Natural killer cell (primary cell): ENCODE measurements around the gene CNKSR3. TPM values are rescaled to one million over a fixed set of nuclear protein-coding genes. Genes with fewer than 3 reads are reported as not detected.

Experiments used
- ATAC-seq, 3 donors: fragments of 150-1000 bp in 2 of 3; fragments of 200-7000 bp in 1 of 3; cut with Tn5 transposase; 1 replicate in 1 of 3; 2 replicates in 2 of 3; pipeline ENCODE4 v1.10.0; 2021; ENCODE audit warnings: mild to moderate bottlenecking in 2 of 3, moderate library complexity in 2 of 3
- DNase-seq, 2 donors: peaks; one replicate each; pipeline versions ENCODE4 v3.0.0 to v3.0.0-alpha.2; 2013 to 2021; ENCODE audit warnings: mixed read lengths in 1 of 2
- H3K27ac ChIP-seq: one replicate; pipeline ENCODE4 v1.5.1; 2013; ENCODE audit warnings: mild to moderate bottlenecking, low read length
- H3K27me3 ChIP-seq: one replicate; pipeline ENCODE4 v1.6.1; 2013; ENCODE audit warnings: low read length; ENCODE audit not compliant: control insufficient read depth, insufficient read depth
- H3K36me3 ChIP-seq: one replicate; pipeline ENCODE4 v1.6.1; 2013; ENCODE audit warnings: low read length; ENCODE audit not compliant: control insufficient read depth, insufficient read depth
- H3K4me1 ChIP-seq: one replicate; pipeline ENCODE4 v1.6.1; 2013; ENCODE audit warnings: low read length; ENCODE audit not compliant: control insufficient read depth, insufficient read depth
- H3K4me3 ChIP-seq: one replicate; pipeline ENCODE4 v1.5.1; 2013; ENCODE audit warnings: low read length
- H3K9me3 ChIP-seq: one replicate; pipeline ENCODE4 v1.6.1; 2013; ENCODE audit warnings: low read length; ENCODE audit not compliant: control insufficient read depth, insufficient read depth
- H3K27ac Mint-ChIP-seq, 2 donors: one replicate each; pipeline ENCODE4 v1.8.0; 2022; ENCODE audit warnings: mild to moderate bottlenecking in 2 of 2, mixed read lengths in 2 of 2, moderate library complexity in 1 of 2
- H3K27me3 Mint-ChIP-seq, 2 donors: one replicate each; pipeline ENCODE4 v1.8.0; 2022; ENCODE audit warnings: low read depth in 2 of 2, mixed read lengths in 2 of 2
- H3K36me3 Mint-ChIP-seq: one replicate; pipeline ENCODE4 v1.8.0; 2022; ENCODE audit warnings: mixed read lengths
- H3K4me1 Mint-ChIP-seq, 2 donors: one replicate each; pipeline ENCODE4 v1.8.0; 2022; ENCODE audit warnings: mixed read lengths in 2 of 2
- H3K4me3 Mint-ChIP-seq: one replicate; pipeline ENCODE4 v1.8.0; 2022; ENCODE audit warnings: mild to moderate bottlenecking, moderate library complexity, mixed read lengths
- H3K9me3 Mint-ChIP-seq, 2 donors: one replicate each; pipeline ENCODE4 v1.8.0; 2022; ENCODE audit warnings: mixed read lengths in 2 of 2
- CTCF ChIP-seq: fragments of 200-600 bp; IDR thresholded peaks from one replicate; pipeline ENCODE4 v1.8.0; 2022; ENCODE audit warnings: antibody characterized with exemption
- WGBS: methylation state at CpG from one replicate; pipeline ENCODE4 v1.1.7; 2013; ENCODE audit warnings: missing lambda C conversion rate; ENCODE audit not compliant: insufficient coverage; 5-methylcytosine and 5-hydroxymethylcytosine counted together
- intact Hi-C: fragments of 100-400 bp; cut with micrococcal nuclease; formaldehyde crosslinking; loops from one replicate; pipeline ENCODE4 v1.14.2; 2022
- total RNA-seq, 4 donors: library from RNA; stranded (reverse); fragments of 120-200 nt in 1 of 4; gene quantifications; one replicate each; pipeline versions ENCODE4 v1.2.3 to v1.2.4, GENCODE V29; 2013 to 2022

CNKSR3 gene
- total RNA-seq, 3 donors from 2014 or later (not counting 1 experiment from before 2014, with no cell fraction given): 0.18 TPM; not detected in 2

- Histone ChIP-seq H3K27me3 (no peaks in the 10 kb centered on the region), H3K4me1 (no peaks in the 10 kb centered on the region), H3K9me3 (no peaks in the 10 kb centered on the region), H3K27ac (no peak overlapping the region), H3K4me3 (no peak overlapping the region), H3K36me3 (no peaks in the 10 kb centered on the region)
- no peak for TF ChIP-seq CTCF
- Mint-ChIP-seq H3K27ac (no peak overlapping the region), H3K36me3 (no peaks in the 10 kb centered on the region), H3K4me3 (no peak overlapping the region), H3K4me1 (peaks cover 5% of the 10 kb centered on the region in 2 donors), H3K9me3 (peaks cover 0 to 2% of the 10 kb centered on the region in 2 donors), H3K27me3 (peaks cover 0 to 4% of the 10 kb centered on the region in 2 donors)
- intact Hi-C loops: no loop called here
- WGBS: 0% methylated on average over 1 of the region's 1 CpG
- peak in 2 of 3 donors; percentile 29 to 72 for ATAC-seq
- DNase-seq: no peak
These were observed 16.5 kb upstream of the CNKSR3 start for GRCh38 chr6:154526996-154527395.

GRCh38 chr6:154522576-154522975 is 12.1 kb upstream of the CNKSR3 start:
- intact Hi-C loops: no loop called here
- no peak for DNase-seq

GRCh38 chr6:154521412-154521811 is 10.9 kb upstream of the CNKSR3 start:
- Mint-ChIP-seq H3K9me3 (no peaks in the 10 kb centered on the region), H3K4me1 (no peaks in the 10 kb centered on the region), H3K27me3 (peaks cover 2 to 5% of the 10 kb centered on the region in 2 donors), H3K36me3 (no peaks in the 10 kb centered on the region), H3K27ac (no peak overlapping the region), H3K4me3 (no peak overlapping the region)
- no peak for TF ChIP-seq CTCF
- no peak for DNase-seq
- ATAC-seq: no peak
- WGBS: 91% methylated on average over 7 of the region's 7 CpGs
- no peaks in the 10 kb centered on the region for H3K9me3 ChIP-seq
- no peaks in the 10 kb centered on the region for H3K36me3 ChIP-seq
- no peaks in the 10 kb centered on the region for H3K4me1 ChIP-seq
- H3K4me3 ChIP-seq: no peak overlapping the region
- intact Hi-C loops: no loop called here
- H3K27me3 ChIP-seq: no peaks in the 10 kb centered on the region
- no peak overlapping the region for H3K27ac ChIP-seq

More at GRCh38 chr6:154522576-154522975, 12.1 kb upstream of the CNKSR3 start:
- Mint-ChIP-seq H3K9me3 (no peaks in the 10 kb centered on the region), H3K27ac (no peak overlapping the region), H3K4me3 (no peak overlapping the region), H3K4me1 (peaks cover 5% of the 10 kb centered on the region in 2 donors), H3K36me3 (no peaks in the 10 kb centered on the region), H3K27me3 (peaks cover 2 to 5% of the 10 kb centered on the region in 2 donors)
- TF ChIP-seq CTCF: no peak
- no peaks in the 10 kb centered on the region for H3K4me1 ChIP-seq
- H3K9me3 ChIP-seq: no peaks in the 10 kb centered on the region
- no peaks in the 10 kb centered on the region for H3K27me3 ChIP-seq
- H3K36me3 ChIP-seq: no peaks in the 10 kb centered on the region
- H3K4me3 ChIP-seq: no peak overlapping the region
- H3K27ac ChIP-seq: no peak overlapping the region
- ATAC-seq: no peak
- 91% methylated on average over 3 of the region's 4 CpGs for WGBS

- no peak overlapping the region for H3K4me3 Mint-ChIP-seq
- no peaks in the 10 kb centered on the region for H3K36me3 ChIP-seq
- no peaks in the 10 kb centered on the region for H3K9me3 ChIP-seq
- DNase-seq (no peak), ATAC-seq (no peak)
- intact Hi-C loops: no loop called here
- peaks cover 2 to 14% of the 10 kb centered on the region in 2 donors for H3K27me3 Mint-ChIP-seq
- no peak for TF ChIP-seq CTCF
- H3K4me3 ChIP-seq: no peak overlapping the region
- no peaks in the 10 kb centered on the region for H3K9me3 Mint-ChIP-seq
- H3K27me3 ChIP-seq: no peaks in the 10 kb centered on the region
- no peaks in the 10 kb centered on the region for H3K4me1 Mint-ChIP-seq
- H3K27ac ChIP-seq: no peak overlapping the region
- H3K27ac Mint-ChIP-seq: no peak overlapping the region
- no peaks in the 10 kb centered on the region for H3K36me3 Mint-ChIP-seq
- 61% methylated on average over 4 of the region's 5 CpGs for WGBS
- no peaks in the 10 kb centered on the region for H3K4me1 ChIP-seq
These were observed 9.8 kb upstream of the CNKSR3 start for GRCh38 chr6:154520280-154520679.
